NCI-H524 treated with DMSO at 0.1 percent for 48 hours (cell line): ENCODE data around the gene USP53.
"Not testable (repeated sequence)": the region's sequence is repeated elsewhere in the genome, so short reads cannot be mapped to it uniquely, and the experiment has no call there.

ENCODE experiments used
- DNase-seq: peaks from one replicate; lab custom pipeline; 2025; lab: John Stamatoyannopoulos, UW

The USP53 gene

DNA sequence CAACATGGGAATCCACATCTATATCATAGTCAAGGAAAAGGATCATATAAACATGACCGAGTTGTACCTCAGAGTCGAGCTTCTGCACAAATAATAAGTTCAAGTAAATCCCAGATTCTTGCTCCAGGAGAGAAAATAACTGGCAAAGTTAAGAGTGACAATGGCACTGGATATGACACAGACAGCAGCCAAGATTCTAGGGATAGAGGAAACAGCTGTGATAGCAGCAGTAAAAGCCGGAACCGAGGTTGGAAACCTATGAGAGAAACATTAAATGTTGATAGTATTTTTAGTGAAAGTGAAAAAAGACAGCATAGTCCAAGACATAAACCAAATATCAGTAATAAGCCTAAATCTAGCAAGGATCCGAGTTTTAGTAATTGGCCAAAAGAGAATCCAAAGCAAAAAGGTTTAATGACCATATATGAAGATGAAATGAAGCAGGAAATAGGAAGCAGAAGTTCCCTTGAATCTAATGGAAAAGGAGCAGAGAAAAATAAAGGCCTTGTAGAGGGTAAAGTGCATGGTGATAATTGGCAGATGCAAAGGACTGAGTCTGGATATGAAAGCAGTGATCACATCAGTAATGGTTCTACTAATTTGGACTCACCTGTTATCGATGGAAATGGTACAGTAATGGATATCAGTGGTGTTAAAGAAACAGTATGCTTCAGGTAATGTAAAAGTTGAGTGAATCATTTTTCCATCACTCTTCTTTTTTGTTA is 59.0 kb downstream of the USP53 start:
- DNase-seq, result no peak

DNA sequence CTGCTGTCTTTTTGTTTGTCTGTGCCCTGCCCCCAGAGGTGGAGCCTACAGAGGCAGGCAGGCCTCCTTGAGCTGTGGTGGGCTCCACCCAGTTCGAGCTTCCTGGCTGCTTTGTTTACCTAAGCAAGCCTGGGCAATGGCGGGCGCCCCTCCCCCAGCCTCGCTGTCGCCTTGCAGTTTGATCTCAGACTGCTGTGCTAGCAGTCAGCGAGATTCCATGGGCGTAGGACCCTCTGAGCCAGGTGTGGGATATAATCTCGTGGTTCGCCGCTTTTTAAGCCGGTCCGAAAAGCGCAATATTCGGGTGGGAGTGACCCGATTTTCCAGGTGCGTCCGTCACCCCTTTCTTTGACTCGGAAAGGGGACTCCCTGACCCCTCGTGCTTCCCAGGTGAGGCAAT is 67.0 kb downstream of the USP53 start:
- DNase-seq, result not testable (repeated sequence)

DNA sequence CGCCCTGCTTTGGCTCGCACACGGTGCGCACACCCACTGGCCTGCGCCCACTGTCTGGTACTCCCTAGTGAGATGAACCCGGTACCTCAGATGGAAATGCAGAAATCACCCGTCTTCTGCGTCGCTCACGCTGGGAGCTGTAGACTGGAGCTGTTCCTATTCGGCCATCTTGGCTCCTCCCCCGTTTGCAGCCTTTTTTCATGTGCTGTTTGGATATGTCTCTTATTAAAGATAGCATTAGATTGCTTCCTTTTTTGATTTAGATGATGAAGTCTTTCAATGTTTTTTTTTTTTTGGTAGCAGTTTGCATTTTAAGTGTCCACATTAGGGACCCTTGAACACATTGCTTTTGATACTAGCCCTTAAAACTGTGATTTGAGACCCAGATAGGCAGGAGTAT is 67.4 kb downstream of the USP53 start:
- not testable (repeated sequence) for DNase-seq

DNA sequence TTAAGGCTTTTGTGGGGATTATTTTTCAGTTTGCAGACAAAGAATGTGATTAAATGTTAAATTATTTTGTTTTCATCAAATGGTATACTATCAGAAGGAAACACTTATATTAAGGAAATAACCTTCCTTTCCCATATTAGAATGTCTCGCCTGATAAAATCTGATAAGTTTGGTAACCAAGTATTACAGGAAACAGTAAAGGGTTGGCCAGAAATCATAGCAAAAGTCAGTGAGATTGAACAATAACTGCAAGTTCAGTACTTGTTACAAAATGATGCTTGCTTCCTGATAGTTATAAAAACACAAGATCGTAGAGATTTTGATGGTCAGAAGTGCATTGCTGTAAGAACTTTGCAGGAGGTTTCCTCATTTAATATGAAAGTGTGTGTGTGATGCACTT is 68.9 kb downstream of the USP53 start:
- no peak for DNase-seq

DNA sequence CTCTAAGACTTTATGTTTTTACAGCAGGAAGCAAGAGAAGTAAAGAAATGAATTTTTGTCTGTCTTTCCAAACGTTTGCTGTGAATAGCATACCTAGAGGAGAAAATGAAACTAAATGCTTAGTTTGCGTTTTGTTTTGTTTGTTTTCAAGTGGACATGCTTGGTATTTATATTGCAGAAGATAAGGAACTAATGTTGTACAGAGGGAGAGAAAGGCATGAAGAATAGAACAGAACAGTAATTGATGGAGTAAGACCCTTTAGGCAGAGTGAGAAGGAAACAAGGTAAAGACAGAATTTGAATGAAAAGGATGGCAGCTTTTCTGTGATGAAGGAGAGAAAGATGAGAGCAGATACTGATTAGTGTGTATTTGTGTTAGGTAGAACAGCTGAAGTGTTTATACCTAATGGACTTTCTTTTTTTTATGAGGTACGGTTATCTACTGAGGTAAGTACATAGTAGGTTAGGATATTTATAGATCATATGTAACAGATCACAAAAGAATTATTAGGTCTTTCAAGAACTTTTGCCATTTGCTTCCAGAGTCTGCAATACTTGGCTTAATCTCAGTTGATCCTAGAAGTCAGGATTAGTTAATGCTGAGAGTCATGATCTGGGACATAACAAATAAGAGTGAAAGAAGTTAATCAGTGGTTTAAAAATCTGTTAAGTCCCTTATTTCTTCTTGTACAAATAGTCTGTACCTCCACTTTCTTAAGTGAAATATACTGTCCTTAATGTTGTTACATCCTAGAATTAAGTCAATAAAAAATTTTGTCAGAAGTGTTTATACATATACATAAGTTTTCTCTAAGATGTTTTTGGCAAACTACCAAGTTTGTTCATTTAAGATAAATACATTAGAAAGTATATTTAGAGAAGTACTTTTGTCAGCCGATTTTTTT is 72.6 kb downstream of the USP53 start:
- DNase-seq, result no peak

DNA sequence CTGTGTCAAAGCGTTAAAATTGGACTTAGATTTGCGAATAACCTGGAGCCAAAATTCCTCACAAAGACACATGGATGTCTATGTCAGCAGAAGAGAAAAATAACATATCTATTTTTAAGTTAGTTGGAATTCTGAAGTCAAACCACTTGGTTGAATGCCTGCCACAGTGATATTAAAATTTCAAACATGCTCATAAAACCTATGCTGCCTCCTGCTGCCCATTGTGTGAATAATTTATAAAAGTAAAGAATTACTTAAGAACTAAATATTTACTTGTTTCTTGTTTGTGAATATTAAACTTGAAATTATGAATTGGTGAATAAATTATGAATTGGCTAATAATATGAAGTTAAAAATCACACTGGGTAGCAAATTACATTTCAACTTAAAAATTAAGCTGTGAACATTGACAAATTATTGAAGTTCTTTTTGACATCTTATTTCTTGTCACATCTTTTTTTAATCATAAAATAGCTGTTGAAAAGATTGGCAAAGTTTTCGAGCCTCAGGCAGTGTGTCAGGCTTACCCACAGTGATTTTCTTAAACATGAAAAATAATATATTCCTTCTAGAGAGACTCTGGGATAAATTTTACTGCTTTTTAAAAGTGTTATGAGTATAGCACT is 74.0 kb downstream of the USP53 start:
- no peak for DNase-seq

DNA sequence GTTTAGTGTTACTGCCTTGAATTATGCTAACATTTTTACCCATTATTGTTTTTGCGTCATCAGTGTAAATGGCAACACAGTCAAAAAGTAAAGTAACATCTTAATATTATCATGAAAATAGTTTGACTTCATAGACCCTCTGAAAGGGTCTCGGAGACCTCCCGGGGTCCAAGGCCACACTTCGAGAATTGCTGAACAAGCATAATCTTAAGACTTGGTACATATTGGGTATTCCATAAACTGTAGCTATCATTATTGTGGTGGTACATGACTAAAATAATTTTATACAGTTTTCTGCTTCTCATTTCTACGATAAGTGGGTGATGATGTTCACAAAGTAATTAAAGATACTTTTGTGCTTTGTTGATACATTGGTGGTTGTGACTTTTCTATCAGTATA is 76.8 kb downstream of the USP53 start:
- no peak for DNase-seq

DNA sequence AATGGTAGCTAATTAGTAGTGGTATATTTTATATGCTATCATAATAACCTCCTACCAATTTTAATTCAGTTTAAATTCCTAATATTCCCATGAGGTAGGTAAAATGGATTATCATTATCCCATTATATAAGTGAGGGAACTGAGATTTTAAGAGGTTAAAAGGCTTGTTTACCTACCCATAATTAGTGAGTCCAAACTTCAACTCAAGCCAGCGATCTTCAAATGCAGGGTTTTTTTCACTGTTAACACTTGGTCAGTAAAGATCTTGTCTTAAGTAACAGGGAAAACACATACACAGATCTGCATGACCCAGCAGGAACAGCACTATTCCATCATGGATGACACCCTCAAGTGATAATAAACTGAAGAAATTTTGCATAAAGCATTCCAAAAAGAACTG is 78.1 kb downstream of the USP53 start:
- no peak for DNase-seq

DNA sequence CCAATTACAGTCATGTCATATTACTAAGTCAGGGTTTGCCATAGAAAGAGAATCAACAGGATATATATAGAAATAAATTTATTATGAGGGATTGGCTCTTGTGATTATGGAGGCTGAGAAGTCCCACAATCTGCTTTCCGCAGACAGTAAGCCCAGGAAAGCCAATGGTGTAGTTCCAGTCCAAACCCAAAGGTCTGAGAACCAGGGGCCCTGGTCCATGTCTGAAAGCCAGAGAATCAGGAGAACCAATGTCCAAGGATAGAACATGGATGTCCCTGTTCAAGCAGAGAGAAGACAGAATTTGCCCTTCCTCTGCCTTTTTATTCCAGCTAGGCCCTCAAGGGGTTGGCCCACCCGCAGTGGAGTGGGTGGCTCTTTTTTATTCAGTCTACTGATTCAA is 83.8 kb downstream of the USP53 start:
- DNase-seq, result no peak

DNA sequence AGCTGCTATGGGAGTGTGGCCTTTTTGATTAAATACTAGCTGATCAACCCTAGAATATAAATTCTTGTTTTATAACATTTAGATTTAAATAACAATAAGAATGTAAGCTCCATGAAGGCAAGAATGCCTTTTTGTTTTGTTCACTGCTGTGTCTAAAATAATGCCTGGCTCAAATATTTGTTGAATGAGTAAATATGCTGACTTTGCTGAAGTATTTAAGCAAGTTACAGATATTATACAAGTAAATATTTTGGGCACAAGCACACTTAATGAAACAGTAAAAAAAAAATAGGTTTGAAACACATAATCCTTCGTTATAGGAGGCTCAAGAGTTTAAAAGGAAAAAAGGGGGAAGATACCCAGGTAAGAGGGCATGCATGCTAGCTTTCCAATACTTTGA is 85.3 kb downstream of the USP53 start:
- DNase-seq, result no peak

DNA sequence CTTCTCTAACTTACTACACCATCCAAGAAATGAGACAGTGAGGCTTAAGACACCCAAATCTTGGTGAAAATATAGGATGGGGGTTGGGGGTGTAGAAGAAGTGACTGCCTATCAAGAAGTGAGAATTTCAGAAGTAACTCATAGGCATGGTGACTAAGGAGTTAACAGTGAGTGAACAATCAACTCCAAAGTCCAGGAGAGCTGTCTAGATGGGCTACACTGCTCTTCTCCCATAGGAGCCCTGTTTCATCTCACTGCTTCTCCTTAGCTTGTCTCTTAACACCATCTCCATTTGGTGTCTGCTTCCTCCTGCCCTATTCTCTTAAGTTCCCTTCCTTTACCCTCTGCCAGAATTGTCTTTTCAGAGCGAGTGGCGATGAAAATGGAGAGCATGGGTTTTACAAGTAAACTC is 86.8 kb downstream of the USP53 start:
- no peak for DNase-seq

DNA sequence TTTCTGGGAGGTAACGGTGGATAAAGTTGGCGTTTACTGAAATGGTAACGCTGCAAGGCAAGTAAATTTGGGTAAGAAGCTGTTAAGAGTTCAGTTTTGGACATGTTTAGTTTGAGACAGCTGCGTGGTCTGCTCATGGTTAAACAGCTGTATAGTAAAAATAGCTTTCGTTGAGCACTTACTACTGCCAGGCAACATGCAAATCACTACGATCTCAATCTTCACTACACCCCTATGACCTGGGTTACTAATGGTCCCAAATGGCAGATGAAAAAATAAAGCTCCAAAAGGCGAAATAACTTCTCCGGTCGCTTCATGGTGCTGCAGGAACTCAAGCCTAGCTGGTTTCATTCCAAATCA is 87.2 kb downstream of the USP53 start:
- DNase-seq, result no peak

DNA sequence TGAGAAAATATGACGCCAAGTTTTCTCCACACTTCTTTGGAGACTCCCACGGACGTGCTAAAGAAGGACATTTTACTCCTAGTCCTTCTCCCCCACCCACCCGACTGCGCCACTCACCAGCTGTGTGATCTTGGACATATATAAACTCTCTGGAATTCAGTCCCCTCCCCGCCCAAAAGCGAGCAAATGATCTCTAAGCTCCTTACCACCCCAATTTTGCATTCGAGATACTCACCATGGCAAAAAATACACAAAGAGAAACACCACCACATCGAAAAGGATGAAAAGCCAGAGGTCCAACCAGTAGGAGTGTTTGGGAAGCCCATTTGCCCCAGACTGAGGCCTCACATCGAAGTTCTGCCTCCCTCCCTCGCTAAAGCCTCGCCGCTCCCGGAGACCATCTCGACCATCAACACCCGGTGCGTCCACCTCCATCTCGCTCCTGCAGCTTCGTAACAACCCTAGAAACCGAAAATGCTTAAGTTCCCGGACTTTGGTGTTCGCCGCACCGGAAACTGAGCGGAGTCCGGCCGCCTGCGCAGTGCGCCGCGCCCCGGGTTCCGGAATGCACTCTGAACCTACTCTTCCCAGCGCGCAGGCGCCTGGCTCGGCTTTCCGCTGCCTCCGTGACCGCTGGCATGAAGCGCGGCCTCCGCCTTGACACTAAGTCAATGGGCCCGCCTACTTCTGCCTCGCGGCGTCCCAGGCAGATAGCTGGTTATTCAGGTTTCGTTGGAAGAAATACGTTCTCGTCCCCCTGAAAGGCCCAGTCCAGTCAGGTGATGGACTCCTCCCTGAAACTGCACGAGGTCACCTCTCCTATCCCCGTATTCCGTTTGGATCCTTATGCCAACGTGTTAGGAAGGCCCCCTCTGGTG is 87.8 kb downstream of the USP53 start:
- DNase-seq, result no peak

DNA sequence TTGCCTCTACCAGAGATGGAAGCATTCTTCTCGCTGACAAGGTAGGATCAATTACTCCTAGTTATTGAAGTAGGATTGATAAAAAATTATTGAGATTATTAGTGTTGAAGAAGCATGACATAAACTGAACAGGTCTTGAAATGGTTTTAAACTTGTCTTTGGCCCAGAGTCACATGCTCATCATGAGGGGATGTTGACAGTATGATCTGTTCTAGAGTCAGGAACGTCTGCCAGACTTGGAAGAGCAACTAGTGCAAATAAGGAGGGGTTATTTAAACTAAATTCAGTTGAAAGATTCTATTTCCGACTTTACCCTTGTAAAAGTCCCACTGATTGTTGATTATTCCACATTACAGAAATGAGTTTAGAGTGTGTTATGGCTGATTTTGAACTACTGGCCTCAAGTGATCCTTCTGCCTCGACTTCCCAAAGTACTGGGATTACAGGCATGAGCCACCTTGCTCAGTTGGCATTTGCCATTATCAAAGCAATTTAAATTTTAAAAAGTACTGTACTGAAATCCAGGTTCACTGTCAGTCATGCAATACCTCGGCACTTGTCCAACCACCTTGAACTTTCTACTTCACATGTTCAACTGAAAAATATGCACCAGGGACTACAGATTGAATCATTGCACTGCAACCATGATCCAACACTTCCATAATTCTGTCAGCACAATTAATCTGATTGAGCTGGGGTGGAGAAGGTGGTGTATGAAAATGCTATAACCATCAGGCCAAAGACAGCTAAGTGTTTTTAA is 89.7 kb downstream of the USP53 start:
- DNase-seq, result no peak

DNA sequence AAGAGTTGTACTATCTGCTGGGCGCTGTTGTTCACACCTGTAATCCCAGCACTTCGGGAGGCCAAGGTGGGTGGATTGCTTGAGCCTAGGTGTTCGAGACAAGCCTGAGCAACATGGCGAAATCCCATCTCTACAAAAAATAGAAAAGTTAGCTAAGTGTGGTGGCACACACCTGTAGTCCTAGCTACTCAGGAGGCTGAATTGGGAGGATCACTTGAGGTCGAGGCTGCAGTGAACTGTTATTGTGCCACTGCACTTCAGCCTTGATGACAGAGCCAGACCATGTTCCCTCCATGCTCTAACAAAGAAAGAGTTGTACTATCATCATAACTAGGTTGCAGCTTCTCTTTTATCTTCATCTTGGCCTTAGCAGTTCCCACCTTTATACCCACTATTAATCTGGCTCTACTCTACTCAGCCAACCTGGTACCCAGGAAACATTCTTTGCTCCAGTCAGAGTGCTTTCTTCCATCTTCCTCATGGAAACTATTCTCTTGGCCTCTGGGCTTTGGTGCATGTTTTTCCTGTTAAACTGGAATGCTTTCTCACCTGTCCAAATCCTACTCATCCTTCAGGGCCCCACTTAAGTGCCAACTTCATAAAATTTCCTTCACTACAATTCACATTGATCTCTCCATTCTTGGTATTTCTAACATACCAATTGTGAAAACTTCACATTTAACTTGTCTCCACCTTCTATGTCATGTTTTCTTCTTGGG is 91.2 kb downstream of the USP53 start:
- no peak for DNase-seq

DNA sequence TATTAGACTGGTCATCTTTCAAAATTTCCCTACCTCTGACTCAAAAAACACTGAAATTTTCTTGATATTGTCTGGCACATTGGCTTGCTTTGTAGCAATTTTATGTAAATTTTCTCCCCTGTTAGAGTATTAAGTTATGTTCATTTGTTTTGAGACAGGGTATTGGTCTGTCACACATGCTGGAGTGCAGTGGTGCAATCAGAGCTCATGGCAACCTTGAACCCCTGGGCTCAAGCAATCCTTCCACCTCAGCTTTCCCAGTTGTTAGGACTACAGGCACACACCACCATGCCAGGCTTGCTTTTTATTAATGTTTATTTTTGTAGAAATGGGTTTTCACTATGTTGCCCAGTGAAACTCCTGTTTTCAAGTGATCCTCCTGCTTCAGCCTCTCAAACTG is 91.9 kb downstream of the USP53 start:
- no peak for DNase-seq

DNA sequence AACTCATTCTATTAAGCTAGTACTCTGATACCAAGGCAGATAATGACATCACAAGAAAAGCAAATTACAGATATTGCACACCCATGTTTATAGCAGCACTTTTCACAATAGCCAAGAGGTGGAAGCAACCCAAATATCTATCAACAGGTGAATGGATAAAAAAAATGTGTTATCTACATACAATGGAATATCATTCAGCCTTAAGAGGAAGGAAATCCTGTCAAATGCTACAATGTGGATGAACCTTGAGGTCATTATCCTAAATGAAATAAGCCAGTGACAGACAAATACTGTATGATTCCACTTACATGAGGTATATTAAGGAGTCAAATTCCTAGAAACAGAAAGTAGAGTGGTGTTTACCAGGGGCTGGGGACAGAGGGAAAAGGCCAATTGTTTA is 95.1 kb downstream of the USP53 start:
- DNase-seq, result no peak

DNA sequence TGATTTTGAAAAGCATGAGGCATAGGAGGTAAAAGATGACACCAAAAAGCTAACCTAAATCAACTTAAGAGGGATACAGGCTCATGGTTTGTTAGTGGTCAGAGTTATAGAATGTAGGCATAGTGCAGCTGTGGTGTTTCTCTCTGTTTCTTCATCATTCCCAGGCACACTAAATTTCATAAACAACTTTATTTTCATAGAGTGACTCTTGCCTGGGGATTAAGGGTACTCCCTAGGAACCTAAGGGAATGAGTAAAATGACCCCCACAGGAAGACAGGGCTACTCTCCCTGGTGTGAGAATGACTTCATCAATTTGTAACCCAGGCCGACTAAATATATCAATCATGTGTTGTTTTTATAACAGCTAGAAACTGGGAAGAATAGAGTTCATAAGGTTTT is 98.3 kb downstream of the USP53 start:
- DNase-seq, result no peak

DNA sequence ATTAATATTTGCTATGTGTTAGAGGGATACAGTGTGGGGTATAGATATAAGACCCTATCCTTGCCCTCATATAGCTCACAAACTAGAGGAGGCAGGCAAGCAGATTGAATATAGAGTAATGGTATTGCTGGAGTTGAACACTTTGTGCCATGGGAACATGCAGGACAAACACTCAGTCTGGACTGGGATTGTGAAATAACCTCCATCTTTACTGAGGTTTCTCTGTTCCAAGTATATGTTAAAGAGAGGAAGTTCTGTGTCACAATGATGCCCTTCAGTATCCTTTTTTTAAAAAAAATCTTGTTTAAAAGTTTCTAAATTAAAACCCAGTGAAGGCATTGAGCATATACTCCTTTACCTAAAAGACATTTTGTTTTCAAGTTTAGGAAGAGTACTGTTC is 100.7 kb downstream of the USP53 start:
- DNase-seq, result no peak

DNA sequence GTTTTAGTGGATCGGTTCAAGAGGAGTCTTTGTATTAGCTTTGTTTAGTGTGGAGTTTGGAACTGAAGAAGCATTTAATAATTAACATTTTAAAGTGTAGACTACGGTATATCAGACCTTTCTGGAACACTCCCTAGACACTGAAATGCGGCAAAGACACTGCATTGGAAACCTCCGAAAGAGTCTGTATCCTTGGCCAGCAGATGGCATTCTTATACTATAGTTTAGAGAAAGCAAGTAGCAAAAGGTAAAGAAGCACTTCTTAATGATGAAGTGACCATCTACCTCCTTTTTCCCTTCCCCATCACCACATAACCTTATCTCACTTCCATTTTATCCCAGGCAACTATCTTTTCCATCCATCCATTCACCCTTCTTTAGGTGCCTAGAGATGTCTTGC is 101.8 kb downstream of the USP53 start:
- DNase-seq, result no peak

DNA sequence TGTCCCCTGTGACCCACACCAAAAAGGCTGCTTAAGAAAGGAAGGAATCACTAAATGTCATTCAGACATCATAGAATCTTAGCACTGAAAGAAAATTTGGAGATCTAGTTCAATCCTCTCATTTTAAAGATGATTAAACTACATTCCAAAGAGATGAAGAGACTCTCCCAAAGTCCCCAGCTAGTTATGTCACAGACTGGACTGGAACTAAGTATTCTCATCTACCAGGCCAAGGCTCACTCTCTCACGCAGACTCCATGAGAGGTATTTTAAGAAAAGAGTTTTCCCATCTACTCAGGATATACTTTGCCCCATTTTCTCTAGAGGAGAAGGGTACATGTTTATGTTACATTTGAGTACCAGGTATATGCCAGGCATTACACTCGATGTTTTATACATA is 102.5 kb downstream of the USP53 start:
- DNase-seq, result no peak
